A549 (cell line): ENCODE results near the gene ZNF146.
"Not testable (repeated sequence)": the region's sequence is repeated elsewhere in the genome, so short reads cannot be mapped to it uniquely, and the experiment has no call there.

ENCODE experiments used
- KDM5A ChIP-seq: fragments of 200-600 bp; sonication (generic); IDR thresholded peaks from 2 replicates; pipeline ENCODE4 v1.6.1; 2016; ENCODE audit warnings: antibody characterized with exemption, mild to moderate bottlenecking
- RARB ChIP-seq: fragments of 250-450 bp; sonication (Bioruptor Pico); IDR thresholded peaks from 2 replicates; pipeline ENCODE4 v1.8.0; 2021; ENCODE audit warnings: mild to moderate bottlenecking, moderate library complexity
- REST ChIP-seq: fragments of 200-600 bp; sonication (generic); IDR thresholded peaks from 2 replicates; pipeline ENCODE4 v1.6.1; 2016; ENCODE audit warnings: antibody characterized with exemption, mild to moderate bottlenecking, moderate library complexity
- RFX5 ChIP-seq: fragments of 450-650 bp; IDR thresholded peaks from 2 replicates; pipeline ENCODE4 v1.7.1; 2014; ENCODE audit warnings: antibody characterized with exemption, mild to moderate bottlenecking, moderate library complexity

GRCh38 chr19:36269295-36269694, 54.4 kb downstream of the ZNF146 start:
- TF ChIP-seq REST; RFX5; KDM5A; RARB (CRISPR knock-in tag): not testable (repeated sequence)
